WTC11 (cell line): ENCODE data around the gene RAB24. TPM values are rescaled to one million over a fixed set of nuclear protein-coding genes. Genes with fewer than 3 reads are reported as not detected.

Experiments used
- ATAC-seq: fragments of 200-7000 bp; cut with Tn5 transposase; 2 replicates; pipeline ENCODE4 v1.10.0; 2021; ENCODE audit warnings: mild to moderate bottlenecking, moderate library complexity
- CTCF ChIA-PET: fragments of 300-600 bp; sonication (Branson Sonifier 250); formaldehyde crosslinking; loops from one replicate; lab custom pipeline; 2021; ENCODE audit warnings: antibody characterized with exemption; lab: Charles Lee
- POLR2A ChIA-PET: fragments of 350-600 bp; sonication (Branson Sonifier 250); formaldehyde crosslinking; loops from one replicate; lab custom pipeline; 2021; ENCODE audit warnings: antibody characterized with exemption; lab: Charles Lee
- DNase-seq: peaks from one replicate; pipeline ENCODE4 v3.0.0; 2021; ENCODE audit warnings: low spot score
- H3K27ac Mint-ChIP-seq: 2 replicates; pipeline ENCODE4 v1.8.0; 2021; ENCODE audit warnings: mixed read lengths
- H3K27me3 Mint-ChIP-seq: 2 replicates; pipeline ENCODE4 v1.8.0; 2021; ENCODE audit warnings: low read depth, mild to moderate bottlenecking, moderate library complexity, mixed read lengths
- H3K36me3 Mint-ChIP-seq: 2 replicates; pipeline ENCODE4 v1.8.0; 2021; ENCODE audit warnings: mixed read lengths
- H3K4me1 Mint-ChIP-seq: 2 replicates; pipeline ENCODE4 v1.8.0; 2022; ENCODE audit warnings: mixed read lengths
- H3K4me3 Mint-ChIP-seq: 2 replicates; pipeline ENCODE4 v1.8.0; 2021; ENCODE audit warnings: mild to moderate bottlenecking, moderate library complexity, mixed read lengths
- H3K9me3 Mint-ChIP-seq: 2 replicates; pipeline ENCODE4 v1.8.0; 2021; ENCODE audit warnings: mixed read lengths
- CBFB ChIP-seq: sonication (generic); formaldehyde crosslinking; IDR thresholded peaks from 2 replicates; pipeline ENCODE4 v1.8.1; 2022; ENCODE audit warnings: mild to moderate bottlenecking, low read depth, missing genetic modification reagents
- CREB1 ChIP-seq: sonication (generic); formaldehyde crosslinking; IDR thresholded peaks from 2 replicates; pipeline ENCODE4 v1.8.0; 2023; ENCODE audit warnings: mild to moderate bottlenecking, missing genetic modification reagents
- ETV6 ChIP-seq: sonication (generic); formaldehyde crosslinking; IDR thresholded peaks from 2 replicates; pipeline ENCODE4 v1.8.1; 2022; ENCODE audit warnings: mild to moderate bottlenecking, missing genetic modification reagents
- FOXP1 ChIP-seq: sonication (generic); formaldehyde crosslinking; IDR thresholded peaks from 2 replicates; pipeline ENCODE4 v1.8.0; 2022; ENCODE audit warnings: missing genetic modification reagents, mild to moderate bottlenecking, moderate library complexity, borderline replicate concordance
- IRF2 ChIP-seq: sonication (generic); formaldehyde crosslinking; IDR thresholded peaks from 2 replicates; pipeline ENCODE4 v1.8.0; 2022; ENCODE audit warnings: low read depth, missing genetic modification reagents, borderline replicate concordance
- MYBL2 ChIP-seq: sonication (generic); formaldehyde crosslinking; IDR thresholded peaks from 2 replicates; pipeline ENCODE4 v1.8.1; 2023; ENCODE audit warnings: mild to moderate bottlenecking, moderate library complexity, missing genetic modification reagents
- NR1H2 ChIP-seq: sonication (generic); formaldehyde crosslinking; IDR thresholded peaks from 2 replicates; pipeline ENCODE4 v1.9.0; 2021; ENCODE audit warnings: mild to moderate bottlenecking, moderate library complexity, missing genetic modification reagents
- PRRX2 ChIP-seq: fragments of 250-450 bp; sonication (Bioruptor Pico); IDR thresholded peaks from 2 replicates; pipeline ENCODE4 v1.8.0; 2021; ENCODE audit warnings: mild to moderate bottlenecking
- RELA ChIP-seq: sonication (generic); formaldehyde crosslinking; IDR thresholded peaks from 2 replicates; pipeline ENCODE4 v1.8.1; 2022; ENCODE audit warnings: missing genetic modification reagents, mild to moderate bottlenecking, borderline replicate concordance
- SMAD4 ChIP-seq: sonication (generic); formaldehyde crosslinking; IDR thresholded peaks from 2 replicates; pipeline ENCODE4 v1.8.0; 2022; ENCODE audit warnings: mild to moderate bottlenecking, missing genetic modification reagents
- TP53 ChIP-seq: sonication (generic); formaldehyde crosslinking; IDR thresholded peaks from 2 replicates; pipeline ENCODE4 v1.8.1; 2023; ENCODE audit warnings: mild to moderate bottlenecking, missing genetic modification reagents
- ZNF121 ChIP-seq: sonication (generic); formaldehyde crosslinking; IDR thresholded peaks from 2 replicates; pipeline ENCODE4 v1.8.0; 2023; ENCODE audit warnings: missing genetic modification reagents
- ZNF219 ChIP-seq: sonication (generic); formaldehyde crosslinking; IDR thresholded peaks from 2 replicates; pipeline ENCODE4 v1.8.0; 2023; ENCODE audit warnings: missing genetic modification reagents, mild to moderate bottlenecking, borderline replicate concordance
- ZNF232 ChIP-seq: sonication (generic); formaldehyde crosslinking; IDR thresholded peaks from 2 replicates; pipeline ENCODE4 v1.8.0; 2022; ENCODE audit warnings: mild to moderate bottlenecking, missing genetic modification reagents
- ZNF263 ChIP-seq: sonication (generic); formaldehyde crosslinking; IDR thresholded peaks from 2 replicates; pipeline ENCODE4 v1.8.1; 2022; ENCODE audit warnings: low read depth, mild to moderate bottlenecking, moderate library complexity, missing genetic modification reagents
- ZNF317 ChIP-seq: sonication (generic); formaldehyde crosslinking; IDR thresholded peaks from 2 replicates; pipeline ENCODE4 v1.8.1; 2023; ENCODE audit warnings: low read depth, mild to moderate bottlenecking, moderate library complexity, missing genetic modification reagents, borderline replicate concordance
- ZNF423 ChIP-seq: fragments of 250-450 bp; sonication (Bioruptor Pico); IDR thresholded peaks from 2 replicates; pipeline ENCODE4 v2.1.2; 2022; ENCODE audit warnings: mild to moderate bottlenecking, moderate library complexity
- total RNA-seq: library from RNA; stranded (reverse); gene quantifications from 3 replicates; pipeline ENCODE4 v1.2.3, GENCODE V29; 2021
- TF ChIP-seq, protein P1 (sequence below): fragments of 250-450 bp; sonication (Bioruptor Pico); IDR thresholded peaks from 2 replicates; pipeline ENCODE4 v1.9.0; 2021; ENCODE audit warnings: mild to moderate bottlenecking
- TF ChIP-seq, protein P2 (sequence below): sonication (generic); formaldehyde crosslinking; conservative IDR thresholded peaks from 2 replicates; pipeline ENCODE4 v1.8.1; 2022; ENCODE audit warnings: mild to moderate bottlenecking, missing genetic modification reagents
- TF ChIP-seq, protein P3 (sequence below): sonication (generic); formaldehyde crosslinking; IDR thresholded peaks from 2 replicates; pipeline ENCODE4 v1.8.1; 2022; ENCODE audit warnings: low read depth, mild to moderate bottlenecking, moderate library complexity, missing genetic modification reagents, borderline replicate concordance
- TF ChIP-seq, protein P4 (sequence below): sonication (generic); formaldehyde crosslinking; IDR thresholded peaks from 2 replicates; pipeline ENCODE4 v1.8.1; 2023; ENCODE audit warnings: mild to moderate bottlenecking, missing genetic modification reagents, borderline replicate concordance
- TF ChIP-seq, protein P5 (sequence below): sonication (generic); formaldehyde crosslinking; IDR thresholded peaks from 2 replicates; pipeline ENCODE4 v1.8.0; 2022; ENCODE audit warnings: mild to moderate bottlenecking, missing genetic modification reagents
- TF ChIP-seq, protein P6 (sequence below): fragments of 250-450 bp; sonication (Bioruptor Pico); IDR thresholded peaks from 2 replicates; pipeline ENCODE4 v1.9.0; 2021; ENCODE audit warnings: moderate library complexity, mild to moderate bottlenecking, inconsistent platforms, borderline replicate concordance
- TF ChIP-seq, protein P7 (sequence below): fragments of 250-450 bp; sonication (Bioruptor Pico); conservative IDR thresholded peaks from 2 replicates; pipeline ENCODE4 v1.9.0; 2021; ENCODE audit warnings: mild to moderate bottlenecking

Gene RAB24
- total RNA-seq, 1 experiment from 2014 or later, result 37.0 TPM

DNA sequence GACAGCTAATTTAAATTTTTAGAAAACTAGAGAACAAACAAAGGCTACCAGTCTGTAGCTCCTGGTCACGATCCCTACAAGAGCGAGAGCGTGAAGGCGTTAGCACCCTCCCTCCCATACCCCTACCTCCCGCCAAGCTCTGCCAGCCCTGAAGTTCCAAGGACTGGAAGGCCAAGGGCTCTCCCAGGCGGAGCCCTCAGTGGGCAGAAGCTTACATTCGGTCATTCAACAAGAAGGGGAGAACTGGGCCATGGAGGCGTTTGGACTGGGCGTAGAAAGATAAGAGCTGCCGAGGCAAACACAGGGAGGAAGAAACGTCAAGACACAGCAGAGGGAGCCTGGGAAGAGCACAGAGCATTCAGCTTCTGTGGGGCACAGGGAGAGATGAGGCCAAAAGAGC, 5.2 kb upstream of the RAB24 start:
- peaks cover 28% of the 10 kb centered on the region for H3K4me1 Mint-ChIP-seq
- CTCF ChIA-PET, result interaction anchor here (0.9 to 4.5 kb wide), 27 partner anchors 11 to 245 kb away, joined by 3 to 91 read pairs (median 13); partner anchors contain the start of genes FGFR4, GRK6, NSD1 and PFN3
- no peak overlapping the region for H3K4me3 Mint-ChIP-seq
- POLR2A ChIA-PET, result interaction anchor here (1.2 kb wide), 2 partner anchors 139 to 175 kb away, joined by 3 read pairs; partner anchors contain the start of gene NSD1
- no peaks in the 10 kb centered on the region for H3K27me3 Mint-ChIP-seq
- peaks cover 29% of the 10 kb centered on the region for H3K36me3 Mint-ChIP-seq
- no peak for TF ChIP-seq ZNF121 (CRISPR knock-in tag)
- TF ChIP-seq PRRX2 (CRISPR knock-in tag), result no peak
- TF ChIP-seq ETV6 (CRISPR knock-in tag), result no peak
- TF ChIP-seq ZNF423 (CRISPR knock-in tag), result no peak
- TF ChIP-seq IRF2 (CRISPR knock-in tag), result no peak
- TF ChIP-seq, protein P1, sequence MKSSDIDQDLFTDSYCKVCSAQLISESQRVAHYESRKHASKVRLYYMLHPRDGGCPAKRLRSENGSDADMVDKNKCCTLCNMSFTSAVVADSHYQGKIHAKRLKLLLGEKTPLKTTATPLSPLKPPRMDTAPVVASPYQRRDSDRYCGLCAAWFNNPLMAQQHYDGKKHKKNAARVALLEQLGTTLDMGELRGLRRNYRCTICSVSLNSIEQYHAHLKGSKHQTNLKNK (CRISPR knock-in tag), result no peak
- TF ChIP-seq CBFB (CRISPR knock-in tag), result no peak
- no peak for TF ChIP-seq RELA
- TF ChIP-seq ZNF232, result no peak
- TF ChIP-seq, protein P2, sequence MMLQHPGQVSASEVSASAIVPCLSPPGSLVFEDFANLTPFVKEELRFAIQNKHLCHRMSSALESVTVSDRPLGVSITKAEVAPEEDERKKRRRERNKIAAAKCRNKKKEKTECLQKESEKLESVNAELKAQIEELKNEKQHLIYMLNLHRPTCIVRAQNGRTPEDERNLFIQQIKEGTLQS (CRISPR knock-in tag), result no peak
- no peak for TF ChIP-seq MYBL2 (CRISPR knock-in tag)
- no peak for TF ChIP-seq SMAD4 (CRISPR knock-in tag)
- TF ChIP-seq, protein P3, sequence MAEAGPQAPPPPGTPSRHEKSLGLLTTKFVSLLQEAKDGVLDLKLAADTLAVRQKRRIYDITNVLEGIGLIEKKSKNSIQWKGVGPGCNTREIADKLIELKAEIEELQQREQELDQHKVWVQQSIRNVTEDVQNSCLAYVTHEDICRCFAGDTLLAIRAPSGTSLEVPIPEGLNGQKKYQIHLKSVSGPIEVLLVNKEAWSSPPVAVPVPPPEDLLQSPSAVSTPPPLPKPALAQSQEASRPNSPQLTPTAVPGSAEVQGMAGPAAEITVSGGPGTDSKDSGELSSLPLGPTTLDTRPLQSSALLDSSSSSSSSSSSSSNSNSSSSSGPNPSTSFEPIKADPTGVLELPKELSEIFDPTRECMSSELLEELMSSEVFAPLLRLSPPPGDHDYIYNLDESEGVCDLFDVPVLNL (CRISPR knock-in tag), result no peak
- TF ChIP-seq, protein P4, sequence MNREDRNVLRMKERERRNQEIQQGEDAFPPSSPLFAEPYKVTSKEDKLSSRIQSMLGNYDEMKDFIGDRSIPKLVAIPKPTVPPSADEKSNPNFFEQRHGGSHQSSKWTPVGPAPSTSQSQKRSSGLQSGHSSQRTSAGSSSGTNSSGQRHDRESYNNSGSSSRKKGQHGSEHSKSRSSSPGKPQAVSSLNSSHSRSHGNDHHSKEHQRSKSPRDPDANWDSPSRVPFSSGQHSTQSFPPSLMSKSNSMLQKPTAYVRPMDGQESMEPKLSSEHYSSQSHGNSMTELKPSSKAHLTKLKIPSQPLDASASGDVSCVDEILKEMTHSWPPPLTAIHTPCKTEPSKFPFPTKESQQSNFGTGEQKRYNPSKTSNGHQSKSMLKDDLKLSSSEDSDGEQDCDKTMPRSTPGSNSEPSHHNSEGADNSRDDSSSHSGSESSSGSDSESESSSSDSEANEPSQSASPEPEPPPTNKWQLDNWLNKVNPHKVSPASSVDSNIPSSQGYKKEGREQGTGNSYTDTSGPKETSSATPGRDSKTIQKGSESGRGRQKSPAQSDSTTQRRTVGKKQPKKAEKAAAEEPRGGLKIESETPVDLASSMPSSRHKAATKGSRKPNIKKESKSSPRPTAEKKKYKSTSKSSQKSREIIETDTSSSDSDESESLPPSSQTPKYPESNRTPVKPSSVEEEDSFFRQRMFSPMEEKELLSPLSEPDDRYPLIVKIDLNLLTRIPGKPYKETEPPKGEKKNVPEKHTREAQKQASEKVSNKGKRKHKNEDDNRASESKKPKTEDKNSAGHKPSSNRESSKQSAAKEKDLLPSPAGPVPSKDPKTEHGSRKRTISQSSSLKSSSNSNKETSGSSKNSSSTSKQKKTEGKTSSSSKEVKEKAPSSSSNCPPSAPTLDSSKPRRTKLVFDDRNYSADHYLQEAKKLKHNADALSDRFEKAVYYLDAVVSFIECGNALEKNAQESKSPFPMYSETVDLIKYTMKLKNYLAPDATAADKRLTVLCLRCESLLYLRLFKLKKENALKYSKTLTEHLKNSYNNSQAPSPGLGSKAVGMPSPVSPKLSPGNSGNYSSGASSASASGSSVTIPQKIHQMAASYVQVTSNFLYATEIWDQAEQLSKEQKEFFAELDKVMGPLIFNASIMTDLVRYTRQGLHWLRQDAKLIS, result no peak
- TF ChIP-seq, protein P5, sequence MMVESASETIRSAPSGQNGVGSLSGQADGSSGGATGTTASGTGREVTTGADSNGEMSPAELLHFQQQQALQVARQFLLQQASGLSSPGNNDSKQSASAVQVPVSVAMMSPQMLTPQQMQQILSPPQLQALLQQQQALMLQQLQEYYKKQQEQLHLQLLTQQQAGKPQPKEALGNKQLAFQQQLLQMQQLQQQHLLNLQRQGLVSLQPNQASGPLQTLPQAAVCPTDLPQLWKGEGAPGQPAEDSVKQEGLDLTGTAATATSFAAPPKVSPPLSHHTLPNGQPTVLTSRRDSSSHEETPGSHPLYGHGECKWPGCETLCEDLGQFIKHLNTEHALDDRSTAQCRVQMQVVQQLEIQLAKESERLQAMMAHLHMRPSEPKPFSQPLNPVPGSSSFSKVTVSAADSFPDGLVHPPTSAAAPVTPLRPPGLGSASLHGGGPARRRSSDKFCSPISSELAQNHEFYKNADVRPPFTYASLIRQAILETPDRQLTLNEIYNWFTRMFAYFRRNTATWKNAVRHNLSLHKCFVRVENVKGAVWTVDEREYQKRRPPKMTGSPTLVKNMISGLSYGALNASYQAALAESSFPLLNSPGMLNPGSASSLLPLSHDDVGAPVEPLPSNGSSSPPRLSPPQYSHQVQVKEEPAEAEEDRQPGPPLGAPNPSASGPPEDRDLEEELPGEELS, result no peak
- no peak for TF ChIP-seq ZNF219
- TF ChIP-seq, all 79 proteins: peak for 0
- no peak for ATAC-seq
- H3K9me3 Mint-ChIP-seq, result no peaks in the 10 kb centered on the region
- H3K27ac Mint-ChIP-seq, result 0 out of 2 replicates have a peak overlapping the region, but pooled peaks have one; percentile 5
- no peak for DNase-seq

DNA sequence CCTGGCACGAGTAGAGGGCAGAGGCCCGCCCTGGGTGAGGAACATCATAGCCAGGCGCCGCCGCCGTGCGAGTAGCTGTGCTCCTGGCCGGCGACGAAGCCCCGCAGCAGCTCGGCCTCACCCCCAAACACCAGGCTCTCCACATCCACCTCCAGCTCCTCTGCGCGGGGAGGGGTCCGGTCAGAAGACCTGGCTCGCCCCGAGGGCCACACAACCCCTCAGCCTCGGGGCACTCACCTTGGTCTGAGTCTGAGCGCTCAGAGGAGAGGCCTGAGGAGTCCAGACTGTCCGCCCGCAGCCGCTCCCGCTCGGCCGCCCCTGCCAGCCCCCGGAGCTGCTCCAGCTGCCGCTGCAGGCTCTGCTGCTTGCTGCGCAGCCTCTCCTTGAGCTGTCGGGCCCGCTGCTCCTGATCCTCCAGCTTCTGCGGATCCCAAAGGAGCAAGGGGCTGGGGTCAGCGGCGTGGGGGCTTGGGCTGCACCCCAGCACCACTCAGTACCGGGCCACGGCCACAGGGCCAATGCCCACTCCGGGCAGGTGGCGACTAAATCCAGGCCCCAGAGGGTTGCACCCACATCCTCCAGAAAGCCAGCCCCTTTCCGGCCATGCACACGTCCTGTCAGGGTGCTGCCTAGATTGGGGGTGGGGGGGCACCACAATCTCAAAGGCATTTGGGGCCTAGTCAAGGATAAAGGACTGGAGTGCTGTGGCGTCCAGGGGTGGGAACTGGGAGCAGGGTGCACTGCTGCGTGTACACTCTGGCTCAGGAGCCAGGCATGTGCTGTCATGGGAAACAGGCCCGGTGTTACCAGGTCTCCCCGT, 4.2 kb upstream of the RAB24 start:
- CTCF ChIA-PET, result interaction anchor here (0.7 to 4.5 kb wide), 13 partner anchors 10 to 221 kb away, joined by 3 to 85 read pairs (median 21); partner anchors contain the start of genes FGFR4, GRK6, PDLIM7 and PFN3
- H3K4me1 Mint-ChIP-seq, result peaks cover 25% of the 10 kb centered on the region
- TF ChIP-seq CREB1 (CRISPR knock-in tag) (no peak), TP53 (CRISPR knock-in tag) (no peak), ZNF317 (CRISPR knock-in tag) (no peak), ZNF263 (0 out of 2 replicates have a peak, but pooled peaks have one; percentile 35), NR1H2 (CRISPR knock-in tag) (no peak), FOXP1 (CRISPR knock-in tag) (no peak; the same call in 1 of the 2 replicates)
- TF ChIP-seq, protein P6, sequence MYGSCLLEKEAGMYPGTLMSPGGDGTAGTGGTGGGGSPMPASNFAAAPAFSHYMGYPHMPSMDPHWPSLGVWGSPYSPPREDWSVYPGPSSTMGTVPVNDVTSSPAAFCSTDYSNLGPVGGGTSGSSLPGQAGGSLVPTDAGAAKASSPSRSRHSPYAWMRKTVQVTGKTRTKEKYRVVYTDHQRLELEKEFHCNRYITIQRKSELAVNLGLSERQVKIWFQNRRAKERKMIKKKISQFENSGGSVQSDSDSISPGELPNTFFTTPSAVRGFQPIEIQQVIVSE (CRISPR knock-in tag), result no peak
- TF ChIP-seq, protein P7, sequence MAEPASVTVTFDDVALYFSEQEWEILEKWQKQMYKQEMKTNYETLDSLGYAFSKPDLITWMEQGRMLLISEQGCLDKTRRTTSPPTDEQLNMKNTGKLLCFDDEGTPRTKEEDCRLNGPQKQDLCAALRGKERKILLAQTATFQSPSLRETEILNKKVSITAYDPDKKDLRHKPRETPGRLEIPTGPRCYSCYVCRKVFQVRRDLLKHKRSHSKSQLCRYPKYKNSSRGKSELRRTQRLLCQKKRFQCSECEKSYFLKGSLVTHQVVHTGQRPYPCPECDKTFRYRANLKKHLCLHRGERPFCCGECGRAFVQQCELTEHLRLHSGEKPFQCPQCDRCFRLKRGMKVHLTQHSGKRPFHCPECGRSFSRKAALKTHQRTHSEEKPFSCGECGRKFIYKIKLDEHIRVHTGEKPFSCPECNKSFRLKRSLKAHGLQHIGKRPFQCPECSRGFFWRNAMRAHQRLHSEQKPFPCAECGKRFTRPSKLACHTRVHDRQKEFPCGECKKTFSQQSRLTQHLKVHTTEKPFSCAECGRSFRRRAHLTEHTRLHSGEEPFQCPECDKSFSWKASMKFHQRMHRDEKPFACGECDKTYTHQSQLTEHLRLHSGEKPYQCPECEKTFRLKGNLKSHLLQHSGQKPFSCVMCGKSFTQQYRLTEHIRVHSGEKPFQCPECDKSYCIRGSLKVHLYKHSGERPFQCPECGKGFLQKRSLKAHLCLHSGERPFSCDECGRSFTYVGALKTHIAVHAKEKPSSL, result no peak
- TF ChIP-seq, all 79 proteins: peak for 1

More for the DNA sequence above, 4.2 kb upstream of the RAB24 start:
- ATAC-seq (no peak), DNase-seq (no peak)
- POLR2A ChIA-PET, result interaction anchor here (1.2 kb wide), 2 partner anchors 140 to 174 kb away, joined by 3 read pairs; partner anchors contain the start of gene NSD1
- no peaks in the 10 kb centered on the region for H3K9me3 Mint-ChIP-seq
- no peak overlapping the region for H3K4me3 Mint-ChIP-seq
- H3K27me3 Mint-ChIP-seq, result no peaks in the 10 kb centered on the region
- no peak overlapping the region for H3K27ac Mint-ChIP-seq
- peaks cover 29% of the 10 kb centered on the region for H3K36me3 Mint-ChIP-seq
